DOHH2 (cell line): ENCODE measurements around the gene HOATZ.

Source experiments
- H3F3A ChIP-seq: fragments of 200-600 bp; sonication (generic), shearing (Covaris generic); 2 replicates; pipeline ENCODE4 v1.6.0; 2016; ENCODE audit warnings: antibody characterized with exemption, mild to moderate bottlenecking; ENCODE audit not compliant: control insufficient read depth, insufficient read depth
- H3K27ac ChIP-seq: fragments of 200-600 bp; sonication (generic); 2 replicates; pipeline ENCODE4 v1.5.1; 2014; ENCODE audit warnings: low read depth, mild to moderate bottlenecking, low read length, moderate library complexity
- H3K27me3 ChIP-seq: fragments of 200-600 bp; sonication (generic); 2 replicates; pipeline ENCODE4 v1.6.1; 2014; ENCODE audit warnings: mild to moderate bottlenecking, low read length, mixed read lengths; ENCODE audit not compliant: control insufficient read depth
- H3K36me3 ChIP-seq: fragments of 200-600 bp; sonication (generic); 2 replicates; pipeline ENCODE4 v1.6.1; 2014; ENCODE audit warnings: mild to moderate bottlenecking, low read length, moderate library complexity, mixed read lengths; ENCODE audit not compliant: control insufficient read depth
- H3K4me1 ChIP-seq: fragments of 200-600 bp; sonication (generic); 2 replicates; pipeline ENCODE4 v1.6.1; 2014; ENCODE audit warnings: mild to moderate bottlenecking, low read length, mixed read lengths; ENCODE audit not compliant: control insufficient read depth
- H3K4me2 ChIP-seq: fragments of 200-600 bp; sonication (generic); 2 replicates; pipeline ENCODE4 v1.6.0; 2014; ENCODE audit warnings: mild to moderate bottlenecking, low read length, moderate library complexity
- H3K4me3 ChIP-seq: fragments of 200-600 bp; sonication (generic); 2 replicates; pipeline ENCODE4 v1.5.1; 2014; ENCODE audit warnings: mild to moderate bottlenecking, low read length, mixed read lengths
- H3K79me2 ChIP-seq: fragments of 200-600 bp; sonication (generic); 2 replicates; pipeline ENCODE4 v1.6.1; 2014; ENCODE audit warnings: mild to moderate bottlenecking, low read length, mixed read lengths; ENCODE audit not compliant: control insufficient read depth
- H3K9me2 ChIP-seq: fragments of 200-600 bp; sonication (generic); replicated peaks from 2 replicates; pipeline ENCODE4 v1.6.1; 2014; ENCODE audit warnings: mild to moderate bottlenecking, low read length, mixed read lengths; ENCODE audit not compliant: control insufficient read depth
- H3K9me3 ChIP-seq: fragments of 200-600 bp; sonication (generic); 2 replicates; pipeline ENCODE4 v1.6.1; 2014; ENCODE audit warnings: antibody characterized with exemption, low read length, mixed read lengths; ENCODE audit not compliant: control insufficient read depth, insufficient read depth
- H4K20me1 ChIP-seq: fragments of 200-600 bp; sonication (generic); 2 replicates; pipeline ENCODE4 v1.6.0; 2014; ENCODE audit warnings: low read depth, mild to moderate bottlenecking, antibody characterized with exemption, low read length, moderate library complexity; ENCODE audit not compliant: control insufficient read depth, insufficient read depth
- CTCF ChIP-seq: fragments of 200-600 bp; sonication (generic); IDR thresholded peaks from one replicate; pipeline ENCODE4 v1.5.1; 2014; ENCODE audit warnings: antibody characterized with exemption, mild to moderate bottlenecking, low read depth, low read length; ENCODE audit not compliant: poor library complexity, severe bottlenecking
- EZH2phosphoT487 ChIP-seq: fragments of 200-600 bp; sonication (generic); IDR thresholded peaks from 2 replicates; pipeline ENCODE4 v1.6.1; 2017; ENCODE audit warnings: borderline replicate concordance, mild to moderate bottlenecking, antibody characterized with exemption, low read length, moderate library complexity, mixed read lengths

HOATZ gene

GRCh38 chr11:111555255-111555654 is 40.7 kb downstream of the HOATZ start:
- Histone ChIP-seq H3K4me1 (peaks cover 9% of the 10 kb centered on the region), H3F3A (no peaks in the 10 kb centered on the region), H3K4me2 (no peak overlapping the region), H3K4me3 (no peak overlapping the region), H4K20me1 (no peaks in the 10 kb centered on the region), H3K27me3 (no peaks in the 10 kb centered on the region), H3K79me2 (no peaks in the 10 kb centered on the region), H3K36me3 (no peaks in the 10 kb centered on the region), H3K9me3 (peaks cover 5% of the 10 kb centered on the region; the same call in 1 of the 2 replicates), H3K27ac (no peak overlapping the region), H3K9me2 (no peaks in the 10 kb centered on the region)
- TF ChIP-seq EZH2phosphoT487 = no peak
- TF ChIP-seq CTCF = no peak

- Histone ChIP-seq H3F3A (no peaks in the 10 kb centered on the region), H3K36me3 (no peaks in the 10 kb centered on the region), H3K27me3 (no peaks in the 10 kb centered on the region), H3K9me3 (peaks cover 5% of the 10 kb centered on the region; the same call in 1 of the 2 replicates), H3K79me2 (no peaks in the 10 kb centered on the region), H3K9me2 (no peaks in the 10 kb centered on the region), H4K20me1 (no peaks in the 10 kb centered on the region), H3K4me3 (no peak overlapping the region), H3K4me2 (no peak overlapping the region), H3K4me1 (peaks cover 5% of the 10 kb centered on the region; the same call in 1 of the 2 replicates), H3K27ac (no peak overlapping the region)
- TF ChIP-seq EZH2phosphoT487 (no peak), CTCF (no peak)
Measured at GRCh38 chr11:111557425-111558111, 43.0 kb downstream of the HOATZ start.

- H3K4me1 ChIP-seq = peaks cover 5% of the 10 kb centered on the region; the same call in 1 of the 2 replicates
- no peak overlapping the region for H3K4me3 ChIP-seq
- H3K36me3 ChIP-seq = no peaks in the 10 kb centered on the region
- H4K20me1 ChIP-seq = no peaks in the 10 kb centered on the region
- H3K4me2 ChIP-seq = no peak overlapping the region
- H3K27me3 ChIP-seq = no peaks in the 10 kb centered on the region
- H3K79me2 ChIP-seq = no peaks in the 10 kb centered on the region
- no peaks in the 10 kb centered on the region for H3K9me2 ChIP-seq
- no peak overlapping the region for H3K27ac ChIP-seq
- peaks cover 5% of the 10 kb centered on the region; the same call in 1 of the 2 replicates for H3K9me3 ChIP-seq
- H3F3A ChIP-seq = no peaks in the 10 kb centered on the region
- TF ChIP-seq EZH2phosphoT487 = no peak
- TF ChIP-seq CTCF = no peak
Measured at GRCh38 chr11:111559800-111560464, 45.4 kb downstream of the HOATZ start.
